ENCODE data around the gene HOMEZ. TPM values are rescaled to one million over a fixed set of nuclear protein-coding genes. Genes with fewer than 3 reads are reported as not detected.
"Not testable (repeated sequence)": the region's sequence is repeated elsewhere in the genome, so short reads cannot be mapped to it uniquely, and the experiment has no call there.

HOMEZ gene
- polyA plus RNA-seq, 2 of the 4 experiments (the other 2 are of a cell fraction) = 7.7 to 9.2 TPM

GRCh38 chr14:23243066-23243465 lies 42.9 kb downstream of the HOMEZ start:
- ChIA-PET CTCF (interaction anchor here (1.4 kb wide), 2 partner anchors 123 to 137 kb away, joined by 3 to 4 read pairs; no protein-coding TSS in a partner anchor), POLR2A (no interaction called here)
- peaks cover 18% of the 10 kb centered on the region for H3K4me1 ChIP-seq
- TF ChIP-seq PBX3 (IDR thresholded peaks at IDR 0.05) (no peak), E2F6 (IDR thresholded peaks at IDR 0.05; ENCODE audit: borderline replicate concordance, low read depth) (no peak), RCOR1 (IDR thresholded peaks at IDR 0.05; ENCODE audit: low read depth, low read length) (no peak)
- no peak overlapping the region for H3K27ac ChIP-seq
- no peak overlapping the region for H3K4me3 ChIP-seq
- ATAC-seq = no peak
- WGBS (ENCODE audit: missing lambda C conversion rate) = 88% methylated on average over 2 of the region's 2 CpGs
- no peaks in the 10 kb centered on the region for H3K9me3 ChIP-seq
- DNase-seq (ENCODE audit: low read depth in 1 of 2, low spot score in 1 of 2) = no peak
- no peak for FAIRE-seq
- no peak overlapping the region for H3K4me2 ChIP-seq

GRCh38 chr14:23242076-23242475 lies 43.9 kb downstream of the HOMEZ start:
- DNase-seq (ENCODE audit: low read depth in 1 of 2, low spot score in 1 of 2) = no peak
- Histone ChIP-seq H3K27ac (no peak overlapping the region), H3K4me3 (no peak overlapping the region), H3K9me3 (no peaks in the 10 kb centered on the region), H3K4me1 (peaks cover 23% of the 10 kb centered on the region), H3K4me2 (no peak overlapping the region)
- ATAC-seq = no peak
- FAIRE-seq = no peak
- CTCF ChIA-PET = interaction anchor here (1.4 kb wide), 1 partner anchor 122 kb away, joined by 4 read pairs; no protein-coding TSS in a partner anchor
- 46% methylated on average over 2 of the region's 3 CpGs for WGBS (ENCODE audit: missing lambda C conversion rate)
- no peak for TF ChIP-seq RFX5 (IDR thresholded peaks at IDR 0.05)
- no peak for TF ChIP-seq CEBPB (IDR thresholded peaks at IDR 0.05)
- TF ChIP-seq PHF8 (IDR thresholded peaks at IDR 0.05; ENCODE audit: borderline replicate concordance, low read depth) = no peak
- no peak for TF ChIP-seq ZC3H11A (IDR thresholded peaks at IDR 0.05)
- no peak for TF ChIP-seq HMGXB4 (CRISPR knock-in tag; IDR thresholded peaks at IDR 0.05; ENCODE audit: borderline replicate concordance)
- TF ChIP-seq E2F6 (IDR thresholded peaks at IDR 0.05; ENCODE audit: borderline replicate concordance, low read depth) = no peak
- no peak for TF ChIP-seq GATA3 (IDR thresholded peaks at IDR 0.05; ENCODE audit: borderline replicate concordance)
- no peak for TF ChIP-seq EHMT2 (IDR thresholded peaks at IDR 0.05; ENCODE audit: low read depth)
- TF ChIP-seq POLR2AphosphoS2 (conservative IDR thresholded peaks at IDR 0.05; ENCODE audit: low read length) = no peak
- TF ChIP-seq FOXS1 (CRISPR knock-in tag; IDR thresholded peaks at IDR 0.05) = no peak
- no peak for TF ChIP-seq MAZ (IDR thresholded peaks at IDR 0.05; ENCODE audit: borderline replicate concordance, low read depth, low read length)
- no peak for TF ChIP-seq HOXA7 (CRISPR knock-in tag; IDR thresholded peaks at IDR 0.05)
- no peak for TF ChIP-seq USF2 (IDR thresholded peaks at IDR 0.05)
- no peak for TF ChIP-seq BHLHE40 (IDR thresholded peaks at IDR 0.05; ENCODE audit: low read depth, low read length)
- no peak for TF ChIP-seq POLR2A (IDR thresholded peaks at IDR 0.05; ENCODE audit: low read length)
- no peak for TF ChIP-seq TP53 (CRISPR knock-in tag; IDR thresholded peaks at IDR 0.05)
- TF ChIP-seq FOSL2 (IDR thresholded peaks at IDR 0.05) = no peak
- TF ChIP-seq FOSL2 (CRISPR knock-in tag; IDR thresholded peaks at IDR 0.05) = no peak
- TF ChIP-seq JUN (IDR thresholded peaks at IDR 0.05) = no peak
- POLR2A ChIA-PET = no interaction called here

- ATAC-seq; H3K4me3 ChIP-seq; H3K9me3 ChIP-seq; POLR2A ChIA-PET; H3K27ac ChIP-seq; FAIRE-seq; H3K4me2 ChIP-seq; DNase-seq (ENCODE audit: low read depth in 1 of 2, low spot score in 1 of 2): not testable (repeated sequence)
- H3K4me1 ChIP-seq = peaks cover 23% of the 10 kb centered on the region
- WGBS (ENCODE audit: missing lambda C conversion rate) = 86% methylated on average over 7 of the region's 7 CpGs
- CTCF ChIA-PET = interaction anchor here (0.6 to 1.4 kb wide), 2 partner anchors 121 to 679 kb away, joined by 3 to 4 read pairs; no protein-coding TSS in a partner anchor
These were observed 44.7 kb downstream of the HOMEZ start for GRCh38 chr14:23241061-23241715.
